Kidney (tissue), 14 donors: ENCODE data around the gene WDR46. TPM values are rescaled to one million over a fixed set of nuclear protein-coding genes. Genes with fewer than 3 reads are reported as not detected.

ENCODE experiments used
- DNase-seq, 5 donors: peaks; one replicate each; pipeline ENCODE4 v3.0.0-alpha.2; 2013 to 2020
- FAIRE-seq: peaks from 2 replicates; lab custom pipeline; 2012; peaks lifted over from hg19 to GRCh38; lab: Jason Lieb, UNC
- H3K27ac ChIP-seq, 2 donors: one replicate each; pipeline ENCODE4 v1.7.0; 2013; ENCODE audit warnings: low read depth in 2 of 2, low read length in 2 of 2, inconsistent platforms in 1 of 2
- H3K27me3 ChIP-seq: one replicate; pipeline ENCODE4 v1.7.1; 2013; ENCODE audit warnings: low read length, inconsistent platforms; ENCODE audit not compliant: control insufficient read depth, insufficient read depth
- H3K36me3 ChIP-seq, 3 donors: one replicate each; pipeline versions ENCODE4 v1.7.0 to v1.7.1; 2013; ENCODE audit warnings: low read length in 3 of 3, control low read depth in 1 of 3, inconsistent platforms in 1 of 3; ENCODE audit not compliant: insufficient read depth in 3 of 3, control insufficient read depth in 2 of 3
- H3K4me1 ChIP-seq, 3 donors: one replicate each; pipeline versions ENCODE4 v1.7.0 to v1.7.1; 2013; ENCODE audit warnings: low read length in 3 of 3, inconsistent platforms in 1 of 3, low read depth in 1 of 3; ENCODE audit not compliant: control insufficient read depth in 2 of 3, insufficient read depth in 2 of 3
- H3K4me3 ChIP-seq, 3 donors: one replicate each; pipeline versions ENCODE4 v1.7.0 to v1.8.1; 2013; ENCODE audit warnings: low read length in 3 of 3, control low read depth in 1 of 3, inconsistent platforms in 1 of 3
- H3K9ac ChIP-seq, 3 donors: one replicate each; pipeline versions ENCODE4 v1.7.0 to v1.7.1; 2013; ENCODE audit warnings: low read length in 3 of 3, control low read depth in 1 of 3, inconsistent platforms in 1 of 3
- H3K9me3 ChIP-seq, 3 donors: one replicate each; pipeline versions ENCODE4 v1.7.0 to v1.7.1; 2013; ENCODE audit warnings: low read length in 3 of 3, control low read depth in 1 of 3, inconsistent platforms in 1 of 3; ENCODE audit not compliant: control insufficient read depth in 2 of 3, insufficient read depth in 1 of 3
- CTCF ChIP-seq: IDR thresholded peaks from 3 replicates; pipeline ENCODE4 v1.5.1; 2012; ENCODE audit warnings: mild to moderate bottlenecking, moderate library complexity, borderline replicate concordance; ENCODE audit not compliant: insufficient read depth; ENCODE audit errors: extremely low read depth
- intact Hi-C: fragments of 100-400 bp; cut with DNase I; formaldehyde crosslinking; loops from one replicate; pipeline ENCODE4 v1.11.1; 2022
- polyA plus RNA-seq: library from polyadenylated mRNA; stranded (reverse); fragments of 350-450 nt; fragmentation: Illumina TruSeq; extraction: RNeasy Lipid Tissue Mini Kit (QIAGEN cat#74804); gene quantifications from one replicate; pipeline ENCODE4 v1.2.3, GENCODE V29; 2014; ENCODE audit warnings: low read depth, low replicate concordance; ENCODE audit not compliant: insufficient read depth
- total RNA-seq: library from RNA; stranded (reverse); fragmentation: NEBNext Ultra II Directional; extraction: Animal tissue kit (Norgen Biotek cat#: 25700); gene quantifications from one replicate; pipeline ENCODE4 v1.2.1, GENCODE V29; 2021
- donor health status: control.
- donor health status: control.
- donor health status: control.
- donor health status: control.
- donor health status: control.
- donor health status: DM: yes; HTN: yes; CAD: no.
- donor health status: Normal renal cell carcinoma (clear cell type).

Gene WDR46
- total and polyA plus RNA-seq, 2 donors from 2014 or later, result 40.3 to 46.5 TPM

GRCh38 chr6:33278810-33279209 lies 10.2 kb downstream of the WDR46 start:
- FAIRE-seq, result no peak
- H3K36me3 ChIP-seq, result peaks cover 2 to 28% (median 20%) of the 10 kb centered on the region in 3 donors
- peaks cover 0 to 19% (median 6%) of the 10 kb centered on the region in 3 donors for H3K4me1 ChIP-seq
- H3K27me3 ChIP-seq, result no peaks in the 10 kb centered on the region
- no peak overlapping the region for H3K4me3 ChIP-seq
- no peak overlapping the region for H3K27ac ChIP-seq
- no peak for TF ChIP-seq CTCF
- H3K9ac ChIP-seq, result no peak overlapping the region
- H3K9me3 ChIP-seq, result no peaks in the 10 kb centered on the region
- peak in 1 of 5 donors; percentile 37 for DNase-seq
- intact Hi-C loops, result no loop called here

DNA sequence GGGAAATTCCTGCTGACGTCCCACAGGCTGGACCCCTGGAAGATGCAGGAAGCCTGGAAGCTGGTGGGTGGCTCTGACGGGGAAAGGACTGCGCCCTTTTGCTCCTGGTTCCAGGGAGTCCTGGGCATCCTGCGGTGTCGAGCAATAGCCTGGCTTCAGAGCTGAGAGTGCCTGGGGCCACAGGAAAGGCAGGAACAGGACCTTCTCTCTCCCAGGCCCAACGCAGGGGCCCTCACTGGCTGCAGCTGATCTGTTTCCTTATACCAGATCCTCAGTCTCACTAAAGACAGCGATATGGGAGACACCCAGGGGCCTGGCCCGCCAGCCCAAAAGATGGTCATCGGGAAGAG lies 10.7 kb downstream of the WDR46 start:
- Histone ChIP-seq H3K27ac (no peak overlapping the region), H3K4me3 (no peak overlapping the region), H3K36me3 (peaks cover 4 to 28% (median 20%) of the 10 kb centered on the region in 3 donors), H3K4me1 (peaks cover 2 to 20% (median 6%) of the 10 kb centered on the region in 3 donors), H3K9ac (no peak overlapping the region), H3K9me3 (no peaks in the 10 kb centered on the region), H3K27me3 (no peaks in the 10 kb centered on the region)
- no peak for TF ChIP-seq CTCF
- FAIRE-seq (no peak), DNase-seq (no peak)
- intact Hi-C loops, result no loop called here

DNA sequence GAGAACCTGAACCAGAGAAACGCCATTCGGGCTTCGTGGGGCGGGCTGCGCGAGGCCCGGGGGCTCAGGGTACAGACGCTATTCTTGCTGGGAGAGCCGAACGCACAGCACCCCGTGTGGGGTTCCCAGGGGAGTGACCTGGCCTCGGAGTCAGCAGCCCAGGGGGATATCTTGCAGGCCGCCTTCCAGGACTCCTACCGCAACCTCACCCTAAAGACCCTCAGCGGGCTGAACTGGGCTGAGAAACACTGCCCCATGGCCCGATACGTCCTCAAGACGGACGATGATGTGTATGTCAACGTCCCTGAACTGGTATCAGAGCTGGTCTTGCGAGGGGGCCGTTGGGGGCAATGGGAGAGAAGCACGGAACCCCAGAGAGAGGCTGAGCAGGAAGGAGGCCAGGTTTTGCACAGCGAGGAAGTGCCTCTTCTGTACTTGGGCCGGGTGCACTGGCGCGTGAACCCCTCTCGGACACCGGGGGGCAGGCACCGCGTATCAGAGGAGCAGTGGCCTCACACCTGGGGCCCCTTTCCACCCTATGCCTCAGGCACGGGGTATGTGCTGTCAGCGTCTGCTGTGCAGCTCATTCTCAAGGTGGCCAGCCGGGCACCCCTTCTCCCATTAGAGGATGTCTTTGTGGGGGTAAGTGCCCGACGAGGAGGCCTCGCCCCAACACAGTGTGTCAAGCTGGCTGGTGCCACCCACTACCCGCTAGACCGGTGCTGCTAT lies 11.2 kb downstream of the WDR46 start:
- intact Hi-C loops, result no loop called here
- FAIRE-seq, result no peak
- H3K9ac ChIP-seq, result peak overlapping the region in 1 of 3 donors; percentile 21
- no peaks in the 10 kb centered on the region for H3K27me3 ChIP-seq
- peaks cover 9 to 28% (median 20%) of the 10 kb centered on the region in 3 donors for H3K36me3 ChIP-seq
- H3K27ac ChIP-seq, result peak overlapping the region; percentile 75 to 81
- peaks cover 6 to 25% (median 11%) of the 10 kb centered on the region in 3 donors for H3K4me1 ChIP-seq
- peak in 3 of 5 donors; percentile 3 to 81 (median 69) for DNase-seq
- peak overlapping the region in 2 of 3 donors; percentile 20 to 65 for H3K4me3 ChIP-seq
- TF ChIP-seq CTCF, result no peak
- H3K9me3 ChIP-seq, result no peaks in the 10 kb centered on the region
